WTC11 (cell line): ENCODE measurements around the gene OR2A2.

Source experiments
- AFF4 ChIP-seq: sonication (generic); formaldehyde crosslinking; IDR thresholded peaks from 2 replicates; pipeline ENCODE4 v1.8.1; 2023; ENCODE audit warnings: mild to moderate bottlenecking, missing genetic modification reagents, borderline replicate concordance
- ETV6 ChIP-seq: sonication (generic); formaldehyde crosslinking; IDR thresholded peaks from 2 replicates; pipeline ENCODE4 v1.8.1; 2022; ENCODE audit warnings: mild to moderate bottlenecking, missing genetic modification reagents
- NFYB ChIP-seq: sonication (generic); formaldehyde crosslinking; conservative IDR thresholded peaks from 2 replicates; pipeline ENCODE4 v1.8.0; 2022; ENCODE audit warnings: low read depth, missing genetic modification reagents
- PRDM15 ChIP-seq: sonication (generic); formaldehyde crosslinking; IDR thresholded peaks from 2 replicates; pipeline ENCODE4 v1.8.0; 2022; ENCODE audit warnings: missing genetic modification reagents
- SMAD3 ChIP-seq: sonication (generic); formaldehyde crosslinking; IDR thresholded peaks from 2 replicates; pipeline ENCODE4 v1.8.0; 2022; ENCODE audit warnings: missing genetic modification reagents, mild to moderate bottlenecking, borderline replicate concordance
- TF ChIP-seq, protein P1 (sequence below): fragments of 200-600 bp; IDR thresholded peaks from 2 replicates; pipeline ENCODE4 v1.8.0; 2022; ENCODE audit warnings: antibody characterized with exemption
- TF ChIP-seq, protein P2 (sequence below): sonication (generic); formaldehyde crosslinking; IDR thresholded peaks from 2 replicates; pipeline ENCODE4 v1.8.0; 2023; ENCODE audit warnings: mild to moderate bottlenecking, missing genetic modification reagents
- TF ChIP-seq, protein P3 (sequence below): sonication (generic); formaldehyde crosslinking; IDR thresholded peaks from 2 replicates; pipeline ENCODE4 v1.8.1; 2023; ENCODE audit warnings: mild to moderate bottlenecking, moderate library complexity, missing genetic modification reagents

GRCh38 chr7:144127714-144128334 is 18.4 kb downstream of the OR2A2 start:
- TF ChIP-seq, protein P1, sequence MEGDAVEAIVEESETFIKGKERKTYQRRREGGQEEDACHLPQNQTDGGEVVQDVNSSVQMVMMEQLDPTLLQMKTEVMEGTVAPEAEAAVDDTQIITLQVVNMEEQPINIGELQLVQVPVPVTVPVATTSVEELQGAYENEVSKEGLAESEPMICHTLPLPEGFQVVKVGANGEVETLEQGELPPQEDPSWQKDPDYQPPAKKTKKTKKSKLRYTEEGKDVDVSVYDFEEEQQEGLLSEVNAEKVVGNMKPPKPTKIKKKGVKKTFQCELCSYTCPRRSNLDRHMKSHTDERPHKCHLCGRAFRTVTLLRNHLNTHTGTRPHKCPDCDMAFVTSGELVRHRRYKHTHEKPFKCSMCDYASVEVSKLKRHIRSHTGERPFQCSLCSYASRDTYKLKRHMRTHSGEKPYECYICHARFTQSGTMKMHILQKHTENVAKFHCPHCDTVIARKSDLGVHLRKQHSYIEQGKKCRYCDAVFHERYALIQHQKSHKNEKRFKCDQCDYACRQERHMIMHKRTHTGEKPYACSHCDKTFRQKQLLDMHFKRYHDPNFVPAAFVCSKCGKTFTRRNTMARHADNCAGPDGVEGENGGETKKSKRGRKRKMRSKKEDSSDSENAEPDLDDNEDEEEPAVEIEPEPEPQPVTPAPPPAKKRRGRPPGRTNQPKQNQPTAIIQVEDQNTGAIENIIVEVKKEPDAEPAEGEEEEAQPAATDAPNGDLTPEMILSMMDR: peak; percentile 79
- TF ChIP-seq NFYB (CRISPR knock-in tag) (no peak), AFF4 (CRISPR knock-in tag) (no peak), PRDM15 (CRISPR knock-in tag) (no peak), SMAD3 (CRISPR knock-in tag) (no peak), ETV6 (no peak)
- TF ChIP-seq, protein P2, sequence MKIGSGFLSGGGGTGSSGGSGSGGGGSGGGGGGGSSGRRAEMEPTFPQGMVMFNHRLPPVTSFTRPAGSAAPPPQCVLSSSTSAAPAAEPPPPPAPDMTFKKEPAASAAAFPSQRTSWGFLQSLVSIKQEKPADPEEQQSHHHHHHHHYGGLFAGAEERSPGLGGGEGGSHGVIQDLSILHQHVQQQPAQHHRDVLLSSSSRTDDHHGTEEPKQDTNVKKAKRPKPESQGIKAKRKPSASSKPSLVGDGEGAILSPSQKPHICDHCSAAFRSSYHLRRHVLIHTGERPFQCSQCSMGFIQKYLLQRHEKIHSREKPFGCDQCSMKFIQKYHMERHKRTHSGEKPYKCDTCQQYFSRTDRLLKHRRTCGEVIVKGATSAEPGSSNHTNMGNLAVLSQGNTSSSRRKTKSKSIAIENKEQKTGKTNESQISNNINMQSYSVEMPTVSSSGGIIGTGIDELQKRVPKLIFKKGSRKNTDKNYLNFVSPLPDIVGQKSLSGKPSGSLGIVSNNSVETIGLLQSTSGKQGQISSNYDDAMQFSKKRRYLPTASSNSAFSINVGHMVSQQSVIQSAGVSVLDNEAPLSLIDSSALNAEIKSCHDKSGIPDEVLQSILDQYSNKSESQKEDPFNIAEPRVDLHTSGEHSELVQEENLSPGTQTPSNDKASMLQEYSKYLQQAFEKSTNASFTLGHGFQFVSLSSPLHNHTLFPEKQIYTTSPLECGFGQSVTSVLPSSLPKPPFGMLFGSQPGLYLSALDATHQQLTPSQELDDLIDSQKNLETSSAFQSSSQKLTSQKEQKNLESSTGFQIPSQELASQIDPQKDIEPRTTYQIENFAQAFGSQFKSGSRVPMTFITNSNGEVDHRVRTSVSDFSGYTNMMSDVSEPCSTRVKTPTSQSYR (CRISPR knock-in tag): no peak
- TF ChIP-seq, protein P3, sequence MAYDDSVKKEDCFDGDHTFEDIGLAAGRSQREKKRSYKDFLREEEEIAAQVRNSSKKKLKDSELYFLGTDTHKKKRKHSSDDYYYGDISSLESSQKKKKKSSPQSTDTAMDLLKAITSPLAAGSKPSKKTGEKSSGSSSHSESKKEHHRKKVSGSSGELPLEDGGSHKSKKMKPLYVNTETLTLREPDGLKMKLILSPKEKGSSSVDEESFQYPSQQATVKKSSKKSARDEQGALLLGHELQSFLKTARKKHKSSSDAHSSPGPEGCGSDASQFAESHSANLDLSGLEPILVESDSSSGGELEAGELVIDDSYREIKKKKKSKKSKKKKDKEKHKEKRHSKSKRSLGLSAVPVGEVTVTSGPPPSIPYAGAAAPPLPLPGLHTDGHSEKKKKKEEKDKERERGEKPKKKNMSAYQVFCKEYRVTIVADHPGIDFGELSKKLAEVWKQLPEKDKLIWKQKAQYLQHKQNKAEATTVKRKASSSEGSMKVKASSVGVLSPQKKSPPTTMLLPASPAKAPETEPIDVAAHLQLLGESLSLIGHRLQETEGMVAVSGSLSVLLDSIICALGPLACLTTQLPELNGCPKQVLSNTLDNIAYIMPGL (CRISPR knock-in tag): no peak
